Articular chondrocyte of knee joint (primary cell): Measurements from ENCODE around the gene EDDM13. TPM values are rescaled to one million over a fixed set of nuclear protein-coding genes. Genes with fewer than 3 reads are reported as not detected.

ENCODE experiments used
- small RNA-seq: library from RNA; depleted of rRNA; stranded (forward); fragments of <200 nt; gene quantifications from one replicate; pipeline ENCODE3, GENCODE V24; 2012
- total RNA-seq: library from RNA; depleted of rRNA; stranded (reverse); fragments of >200 nt; gene quantifications from 2 replicates; pipeline ENCODE4 v1.2.3, GENCODE V29; 2012

EDDM13 gene
- total RNA-seq, result not detected in 2 replicates

GRCh38 chr19:56272161-56272798 is at the start of gene EDDM13:
TSS of gene EDDM13 (plus strand) at chr19:56272748. CDS start at chr19:56272835, 87 bp downstream.

GRCh38 chr19:56314381-56315076 is 42.0 kb downstream of the EDDM13 start, which contains the start of gene ZSCAN5A:
TSS of gene ZSCAN5A (minus strand) at chr19:56314839. CDS start at chr19:56225046, 89,793 bp downstream.

Small RNA genes within 50 kb of the gene (small RNA-seq; reads per million reads assigned to genes)
- gene RF00019, result not detected

Other genes with a start within 250 kb of the EDDM13 start
- 12.0 and 12.8 TPM in 2 replicates for gene ZNF787, start 151.5 kb upstream of the EDDM13 start, total RNA-seq
- 8.1 and 9.9 TPM in 2 replicates for gene ZNF444, start 131.5 kb upstream of the EDDM13 start, total RNA-seq
- gene GALP, start 96.7 kb upstream of the EDDM13 start, total RNA-seq, result not detected in 2 replicates
- gene ZSCAN5B, start 75.0 kb upstream of the EDDM13 start, total RNA-seq, result not detected in 2 replicates
- not detected in 2 replicates for gene ZSCAN5C, start 70.5 kb upstream of the EDDM13 start, total RNA-seq
- gene ZSCAN5A, start 42.1 kb downstream of the EDDM13 start, total RNA-seq, result 5.7 and 7.6 TPM in 2 replicates
- gene ZNF582, start 120.8 kb downstream of the EDDM13 start, total RNA-seq, result 2.3 and 3.7 TPM in 2 replicates
- 9.7 and 13.5 TPM in 2 replicates for gene ZNF583, start 131.6 kb downstream of the EDDM13 start, total RNA-seq
- 4.8 and 7.2 TPM in 2 replicates for gene ZNF667, start 204.6 kb downstream of the EDDM13 start, total RNA-seq
- gene ZNF471, start 235.1 kb downstream of the EDDM13 start, total RNA-seq, result 3.9 and 5.3 TPM in 2 replicates